Nephron progenitor cell (in vitro differentiated cells): Measurements from ENCODE around the gene KCNMA1.

Experiments
- DNase-seq: peaks from one replicate; pipeline ENCODE4 v3.0.0; 2021
- H3K27ac Mint-ChIP-seq: 2 replicates; pipeline ENCODE4 v1.8.0; 2021; ENCODE audit warnings: mild to moderate bottlenecking, moderate library complexity, mixed read lengths
- H3K27me3 Mint-ChIP-seq: 2 replicates; pipeline ENCODE4 v1.8.0; 2021; ENCODE audit warnings: mild to moderate bottlenecking, low read depth, mixed read lengths; ENCODE audit not compliant: poor library complexity
- H3K36me3 Mint-ChIP-seq: 2 replicates; pipeline ENCODE4 v1.8.0; 2021; ENCODE audit warnings: low read depth, mixed read lengths
- H3K4me1 Mint-ChIP-seq: 2 replicates; pipeline ENCODE4 v1.8.0; 2021; ENCODE audit warnings: mixed read lengths
- H3K4me3 Mint-ChIP-seq: 2 replicates; pipeline ENCODE4 v1.8.0; 2021; ENCODE audit warnings: mild to moderate bottlenecking, moderate library complexity, mixed read lengths
- H3K9me3 Mint-ChIP-seq: 2 replicates; pipeline ENCODE4 v1.8.0; 2021; ENCODE audit warnings: mild to moderate bottlenecking, moderate library complexity, mixed read lengths
- CTCF ChIP-seq: fragments of 200-600 bp; sonication (generic); IDR thresholded peaks from 2 replicates; pipeline ENCODE4 v1.5.0; 2021; ENCODE audit warnings: antibody characterized with exemption

Gene KCNMA1

GRCh38 chr10:77396290-77396689 lies 241.3 kb downstream of the KCNMA1 start:
- no peak overlapping the region for H3K27ac Mint-ChIP-seq
- peaks cover 17% of the 10 kb centered on the region for H3K4me1 Mint-ChIP-seq
- no peak overlapping the region for H3K4me3 Mint-ChIP-seq
- no peaks in the 10 kb centered on the region for H3K9me3 Mint-ChIP-seq
- DNase-seq = no peak
- peaks cover 16% of the 10 kb centered on the region for H3K27me3 Mint-ChIP-seq
- no peaks in the 10 kb centered on the region for H3K36me3 Mint-ChIP-seq
- TF ChIP-seq CTCF = no peak

- no peaks in the 10 kb centered on the region for H3K9me3 Mint-ChIP-seq
- DNase-seq = no peak
- no peak overlapping the region for H3K27ac Mint-ChIP-seq
- TF ChIP-seq CTCF = no peak
- peaks cover 18% of the 10 kb centered on the region for H3K27me3 Mint-ChIP-seq
- H3K4me1 Mint-ChIP-seq = peaks cover 39% of the 10 kb centered on the region
- no peaks in the 10 kb centered on the region for H3K36me3 Mint-ChIP-seq
- H3K4me3 Mint-ChIP-seq = no peak overlapping the region
Measured at GRCh38 chr10:77393821-77394501, 243.6 kb downstream of the KCNMA1 start.

- peaks cover 18% of the 10 kb centered on the region for H3K27me3 Mint-ChIP-seq
- DNase-seq = no peak
- no peak for TF ChIP-seq CTCF
- peaks cover 40% of the 10 kb centered on the region for H3K4me1 Mint-ChIP-seq
- H3K9me3 Mint-ChIP-seq = no peaks in the 10 kb centered on the region
- H3K27ac Mint-ChIP-seq = no peak overlapping the region
- no peaks in the 10 kb centered on the region for H3K36me3 Mint-ChIP-seq
- no peak overlapping the region for H3K4me3 Mint-ChIP-seq
Measured at GRCh38 chr10:77393411-77393810, 244.2 kb downstream of the KCNMA1 start.

GRCh38 chr10:77392851-77393250 lies 244.8 kb downstream of the KCNMA1 start:
- no peaks in the 10 kb centered on the region for H3K9me3 Mint-ChIP-seq
- no peak for TF ChIP-seq CTCF
- peaks cover 21% of the 10 kb centered on the region for H3K27me3 Mint-ChIP-seq
- H3K36me3 Mint-ChIP-seq = no peaks in the 10 kb centered on the region
- DNase-seq = no peak
- peaks cover 45% of the 10 kb centered on the region for H3K4me1 Mint-ChIP-seq
- no peak overlapping the region for H3K4me3 Mint-ChIP-seq
- no peak overlapping the region for H3K27ac Mint-ChIP-seq

- no peak overlapping the region for H3K4me3 Mint-ChIP-seq
- H3K27me3 Mint-ChIP-seq = peaks cover 21% of the 10 kb centered on the region
- no peak overlapping the region for H3K27ac Mint-ChIP-seq
- H3K4me1 Mint-ChIP-seq = peaks cover 48% of the 10 kb centered on the region
- H3K9me3 Mint-ChIP-seq = no peaks in the 10 kb centered on the region
- no peak for DNase-seq
- H3K36me3 Mint-ChIP-seq = no peaks in the 10 kb centered on the region
- no peak for TF ChIP-seq CTCF
Measured at GRCh38 chr10:77392236-77392721, 245.3 kb downstream of the KCNMA1 start.
